Measurements from ENCODE around the gene NPEPL1. TPM values are rescaled to one million over a fixed set of nuclear protein-coding genes. Genes with fewer than 3 reads are reported as not detected.

NPEPL1 gene
- total and polyA plus RNA-seq, 2 of the 8 experiments (the other 6 are each of a cell fraction or from before 2014, with no cell fraction given): 12.4 to 26.8 TPM

- POLR2A ChIA-PET (ENCODE audit: partially characterized antibody): interaction anchor here (1.1 to 15.3 kb wide), 10 partner anchors 8 to 57 kb away, joined by 3 to 242 read pairs (median 6); partner anchors contain the start of genes NPEPL1 and STX16
- Histone ChIP-seq H2BK20ac (ENCODE audit: low read length) (no peak overlapping the region), H3K23me2 (ENCODE audit: low read depth, low read length) (0 out of 2 replicates have a peak, but pooled peaks cover under 1% of the 10 kb centered on the region), H3K27me3 (replicated peaks in 1 of 4; ENCODE audit: control insufficient read depth in 3 of 4, extremely low read depth in 1 of 4, insufficient read depth in 3 of 4, low read length in 3 of 4) (no peaks in the 10 kb centered on the region), H4K91ac (replicated peaks; ENCODE audit: insufficient read length, low read length) (no peak overlapping the region), H4K5ac (ENCODE audit: insufficient read length, low read depth, low read length) (no peak overlapping the region), H3K36me3 (ENCODE audit: control insufficient read depth in 2 of 4, insufficient read depth in 4 of 4, low read length in 3 of 4) (peaks cover 18 to 68% (median 37%) of the 10 kb centered on the region in 4 experiments), H3K18ac (ENCODE audit: extremely low read depth, low read length) (no peak overlapping the region), H3K23ac (ENCODE audit: insufficient read length) (no peak overlapping the region), H2BK12ac (ENCODE audit: low read depth, low read length) (no peak overlapping the region), H3K9me3 (ENCODE audit: insufficient read depth in 2 of 2, low read depth in 1 of 2, low read length in 1 of 2) (no peaks in the 10 kb centered on the region), H2AK5ac (ENCODE audit: low read depth, low read length) (no peak overlapping the region), H3K4ac (replicated peaks; ENCODE audit: insufficient read length, low read depth, low read length) (no peak overlapping the region), H3K4me2 (ENCODE audit: insufficient read depth in 1 of 2, low read depth in 2 of 2, low read length in 2 of 2) (no peak overlapping the region), H3K79me1 (ENCODE audit: low read depth, low read length) (no peaks in the 10 kb centered on the region; the same call in none of the 2 replicates), H3K14ac (ENCODE audit: insufficient read length) (no peak overlapping the region), H2BK5ac (ENCODE audit: low read depth, low read length) (no peak overlapping the region), H3K4me3 (ENCODE audit: extremely low read depth in 1 of 4, insufficient read depth in 2 of 4, low read depth in 3 of 4, low read length in 4 of 4) (no peak overlapping the region), H3K4me1 (replicated peaks in 1 of 4; ENCODE audit: control insufficient read depth in 3 of 4, insufficient read depth in 4 of 4, low read length in 3 of 4) (peaks cover 2 to 9% (median 4%) of the 10 kb centered on the region in 4 experiments), H4K8ac (ENCODE audit: extremely low read depth, insufficient read depth, low read length) (no peak overlapping the region; the same call in 1 of the 2 replicates), H4K20me1 (replicated peaks in 1 of 2; ENCODE audit: control insufficient read depth in 1 of 2, insufficient read depth in 2 of 2, low read length in 2 of 2) (no peaks in the 10 kb centered on the region), H2AFZ (ENCODE audit: low read length) (no peak overlapping the region), H3K27ac (ENCODE audit: low read depth, low read length) (no peak overlapping the region), H2BK120ac (replicated peaks; ENCODE audit: low read depth, low read length) (no peak overlapping the region), H3K56ac (replicated peaks; ENCODE audit: insufficient read length, low read depth, low read length) (no peak overlapping the region), H3K79me2 (ENCODE audit: control insufficient read depth in 1 of 2, insufficient read depth in 2 of 2, low read length in 2 of 2) (peaks cover 0 to 6% of the 10 kb centered on the region in 2 experiments; a peak in 2 of 4 replicates), H2BK15ac (ENCODE audit: low read length) (no peak overlapping the region), H3K9ac (replicated peaks in 1 of 4; ENCODE audit: extremely low read depth in 1 of 4, low read depth in 3 of 4, low read length in 3 of 4) (no peak overlapping the region)
- CTCF ChIA-PET (ENCODE audit: partially characterized antibody): interaction anchor here (0.5 to 2.4 kb wide), 3 partner anchors 12 to 196 kb away, joined by 3 to 9 read pairs (median 6); no protein-coding TSS in a partner anchor
- FAIRE-seq: no peak
- no peak for TF ChIP-seq POLR2A (IDR thresholded peaks at IDR 0.05; ENCODE audit: control extremely low read depth in 1 of 2, low read depth in 2 of 2, low read length in 2 of 2)
- 91% methylated on average over 5 of the region's 5 CpGs; no CpG with 5 or more reads in 1 of the 2 experiments for WGBS, 2 experiments (ENCODE audit: extremely low coverage in 1 of 2, insufficient coverage in 1 of 2, insufficient read length in 1 of 2, insufficient replicate concordance in 2 of 2, low coverage in 1 of 2, low lambda C conversion rate in 2 of 2, missing lambda C conversion rate in 1 of 2)
- DNase-seq (ENCODE audit: low read depth in 1 of 2, low spot score in 2 of 2): no peak
Observed at GRCh38 chr20:58677079-58677604, 15.5 kb upstream of the NPEPL1 start.

All from H1 (cell line).